GM19452 (cell line): ENCODE data around the gene HIVEP3.

Source experiments
- ATAC-seq: cut with Tn5 transposase; IDR thresholded peaks from one replicate; pipeline ENCODE4 v1.9.1; 2021; ENCODE audit not compliant: unreplicated experiment

HIVEP3 gene

DNA sequence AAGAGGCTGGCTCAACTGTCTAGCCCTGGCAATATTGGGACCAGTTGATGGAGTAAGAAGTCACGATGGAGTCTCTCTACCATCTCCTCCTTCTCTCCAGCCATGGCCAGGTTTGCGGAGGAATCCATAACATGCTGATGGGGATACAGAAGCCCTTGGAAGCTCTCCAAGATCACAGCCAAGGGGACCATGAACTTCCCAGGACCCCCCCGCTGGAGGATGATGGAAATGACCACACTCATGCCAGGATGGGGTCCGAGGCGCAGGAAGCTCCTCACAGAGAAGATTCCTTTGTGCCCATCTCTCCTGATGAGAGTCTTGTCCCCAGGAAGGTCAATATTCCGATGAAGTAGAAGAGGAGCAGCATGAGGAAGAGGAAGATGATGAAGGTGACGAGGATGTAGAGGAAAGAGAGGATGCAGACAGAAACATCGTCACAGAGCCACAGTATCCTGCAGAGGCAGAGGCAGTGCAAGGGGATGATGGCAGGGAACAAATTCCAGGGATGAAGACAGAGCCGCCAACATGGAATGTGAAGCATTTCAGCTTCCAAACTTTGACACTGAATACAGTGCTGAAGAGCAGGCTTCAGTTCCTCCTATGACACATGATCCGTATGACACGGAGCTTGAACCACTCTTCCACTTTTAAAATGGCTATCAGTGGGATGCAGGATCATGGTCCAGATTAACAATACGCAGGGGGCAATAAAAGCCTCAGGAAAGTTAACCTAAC, 376.4 kb downstream of the HIVEP3 start:
- ATAC-seq: no peak

DNA sequence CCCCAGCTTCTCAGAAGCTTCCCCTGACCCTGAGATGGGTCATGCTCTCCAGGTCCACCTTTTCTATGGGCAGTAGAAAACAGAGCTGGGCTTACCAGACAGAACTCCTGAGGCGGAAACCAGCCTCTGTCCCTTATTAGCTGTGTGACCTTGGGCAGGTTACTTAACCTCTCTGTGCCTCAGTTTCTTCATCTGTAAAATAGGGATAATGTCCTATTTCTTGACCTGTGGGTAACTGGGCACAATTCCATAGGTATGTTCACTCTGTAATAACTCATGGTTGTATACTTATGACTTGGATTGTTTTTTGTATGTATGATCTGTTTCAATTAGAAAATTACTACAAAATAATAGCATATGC, 377.1 kb downstream of the HIVEP3 start:
- ATAC-seq: no peak

DNA sequence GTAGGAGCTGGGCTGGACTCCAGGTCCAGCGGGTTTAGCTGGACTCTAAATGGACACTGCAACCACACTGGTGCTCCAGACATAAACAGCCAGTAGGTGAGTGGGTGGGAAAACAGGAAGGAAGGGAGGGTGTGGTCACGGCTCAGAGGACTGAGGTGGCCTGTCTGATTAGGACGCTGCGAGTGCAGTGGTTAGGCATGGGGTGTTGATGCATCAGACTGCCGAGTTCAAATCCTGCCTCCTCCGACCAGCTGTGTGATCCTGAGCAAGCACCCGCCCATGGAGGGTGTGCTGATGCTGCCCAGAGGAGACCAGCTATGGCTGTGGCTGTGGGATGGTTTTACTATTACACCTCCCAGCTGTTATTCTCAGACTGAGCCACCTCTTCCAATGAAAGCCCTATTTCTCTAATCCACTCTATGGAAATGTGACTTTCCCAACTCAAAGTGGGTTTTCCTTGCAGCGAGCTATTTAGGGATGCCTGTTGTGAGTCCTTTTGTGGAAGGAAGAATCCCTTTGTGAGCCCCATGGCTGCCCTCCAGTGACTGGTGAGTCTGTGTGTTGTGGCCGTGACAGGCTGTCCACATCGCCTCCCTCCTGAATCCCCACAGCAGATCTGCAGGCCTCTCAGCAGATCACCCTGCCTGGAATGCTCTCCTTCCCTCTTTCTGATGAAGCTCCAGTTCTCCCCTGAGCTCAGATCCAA, 377.7 kb downstream of the HIVEP3 start:
- ATAC-seq: no peak

DNA sequence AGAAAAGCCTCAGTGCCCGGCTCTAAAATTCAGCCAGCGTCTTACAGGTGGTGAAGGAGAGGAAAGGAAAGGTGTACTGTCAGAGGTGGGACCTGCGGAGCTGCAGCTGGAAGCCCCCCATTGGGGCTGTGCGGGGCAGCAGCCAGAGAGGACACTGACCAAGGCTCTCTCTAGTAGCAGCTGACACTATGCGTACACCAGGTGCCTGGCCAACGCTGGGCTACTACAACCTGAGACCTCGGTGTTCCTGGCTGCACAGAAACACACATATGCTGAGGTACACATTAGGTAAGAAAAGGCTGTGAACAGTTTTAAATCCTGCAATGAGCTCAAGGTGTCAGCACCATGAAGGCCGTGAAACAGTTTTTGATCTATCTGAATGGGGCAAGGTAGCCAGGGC, 378.7 kb downstream of the HIVEP3 start:
- ATAC-seq: no peak

DNA sequence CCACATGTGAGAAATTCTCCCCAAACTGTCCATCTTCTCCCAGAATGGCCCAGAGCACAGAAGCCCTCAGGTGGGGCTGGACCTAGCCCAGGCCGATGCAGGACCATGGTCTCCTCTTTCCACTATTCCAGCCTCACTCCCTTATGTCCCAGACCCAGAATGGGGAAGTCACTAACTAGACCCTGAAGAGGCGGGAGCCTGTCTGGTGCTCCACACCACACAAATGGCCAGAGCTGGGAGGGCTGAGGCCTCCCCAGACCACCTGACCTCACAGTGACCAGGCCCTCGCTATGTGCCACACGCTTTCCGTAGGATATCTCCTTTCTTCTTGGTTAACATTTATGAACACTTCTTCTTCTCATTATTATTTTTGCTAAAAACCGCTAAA, 379.3 kb downstream of the HIVEP3 start:
- no peak for ATAC-seq

DNA sequence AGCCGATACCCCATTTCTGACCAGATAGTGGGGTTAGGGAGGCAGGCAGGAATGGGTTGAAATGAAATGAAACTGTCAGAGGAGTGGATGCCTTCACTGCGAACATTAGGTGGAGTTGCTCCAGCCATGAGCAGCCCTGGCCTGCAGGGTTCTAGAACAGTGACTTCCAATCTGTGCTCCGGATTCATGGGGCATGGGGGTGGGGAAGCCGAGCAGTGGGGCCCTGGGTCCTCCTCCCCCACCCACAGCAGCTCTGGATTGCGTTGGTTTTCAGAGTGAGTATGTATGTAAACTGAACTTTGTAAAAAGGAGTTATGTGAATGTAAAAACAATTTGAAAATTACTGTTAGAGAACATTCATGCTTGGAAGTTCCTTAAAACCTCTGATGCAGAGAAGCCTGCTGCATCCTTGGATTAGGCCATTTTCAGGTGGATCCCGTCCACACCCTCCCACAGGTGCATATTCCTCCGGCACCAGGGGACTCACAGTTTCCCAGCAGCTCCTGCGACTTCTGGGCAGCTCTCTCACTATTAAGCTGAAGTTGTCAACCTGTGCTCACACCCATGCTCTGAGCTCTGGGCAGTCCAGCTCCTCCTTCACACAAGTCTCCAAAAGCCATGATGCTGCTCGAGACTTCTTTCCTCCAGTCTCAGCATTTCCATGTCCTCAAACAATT, 379.8 kb downstream of the HIVEP3 start:
- no peak for ATAC-seq

DNA sequence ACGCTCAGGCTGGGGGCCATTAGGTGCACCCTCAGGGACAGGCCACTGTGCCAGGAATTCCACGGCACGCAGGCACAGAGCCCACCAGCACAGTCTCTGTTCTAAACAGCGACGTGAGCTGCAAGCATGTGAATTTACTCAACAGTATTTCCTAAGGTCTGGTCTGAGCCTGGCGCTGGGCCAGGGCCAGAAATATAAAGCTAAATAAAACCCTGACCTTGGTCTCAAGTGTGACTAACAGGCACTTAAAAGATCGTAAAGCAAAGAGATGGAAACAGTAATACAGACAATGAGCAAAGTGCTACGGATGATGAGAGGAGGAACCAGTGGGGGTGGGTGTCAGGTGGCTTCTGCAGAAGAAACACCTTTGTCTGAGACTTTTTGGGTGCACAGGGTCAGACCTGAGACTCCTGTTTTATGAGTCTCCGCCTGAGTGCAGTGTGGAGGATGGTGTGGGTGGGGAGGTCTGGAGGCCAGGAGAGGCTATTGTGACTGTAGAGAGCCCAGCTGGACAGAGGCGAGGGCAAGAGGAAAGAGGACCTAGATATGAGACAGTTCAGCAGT, 380.9 kb downstream of the HIVEP3 start:
- no peak for ATAC-seq

DNA sequence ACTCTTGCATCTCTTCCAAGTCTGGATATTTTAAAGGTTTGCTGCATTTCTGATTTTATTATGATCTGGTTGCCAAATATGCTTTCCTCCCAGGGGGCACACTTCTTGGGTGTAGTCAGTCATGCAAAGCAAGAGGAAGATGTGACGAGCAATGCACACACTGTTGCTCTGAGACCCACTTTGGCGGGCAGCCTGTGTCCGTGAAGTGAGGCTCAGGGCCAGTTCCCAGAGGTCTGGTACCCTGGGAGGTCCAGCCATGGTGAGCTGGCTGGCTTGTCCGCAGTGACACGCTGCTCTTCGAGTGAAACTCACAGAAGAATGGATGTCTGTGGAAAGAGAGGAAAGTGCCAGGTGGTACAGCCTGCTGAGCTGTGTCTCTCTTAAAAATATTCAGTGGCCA, 381.5 kb downstream of the HIVEP3 start:
- no peak for ATAC-seq

DNA sequence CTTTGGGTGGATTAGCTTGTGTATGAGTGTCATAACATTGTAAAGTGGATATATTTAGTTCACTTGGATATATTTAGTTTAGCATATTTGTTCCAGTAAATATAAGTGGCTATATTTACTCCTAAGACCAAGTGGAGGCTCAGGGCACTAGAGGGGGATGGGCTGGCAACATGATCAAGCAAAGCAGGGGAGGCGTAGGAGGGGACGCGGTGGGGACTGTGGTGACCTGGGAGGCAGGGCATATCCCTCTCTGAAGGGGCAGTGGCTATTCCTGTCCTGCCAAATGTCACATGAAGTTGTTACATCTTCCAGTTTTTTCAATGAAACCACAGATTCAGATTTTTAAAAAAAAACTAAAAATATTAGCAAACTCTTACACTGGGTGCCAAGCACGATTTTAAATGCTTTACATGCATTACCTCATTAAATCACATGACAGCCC, 382.3 kb downstream of the HIVEP3 start:
- ATAC-seq: no peak

DNA sequence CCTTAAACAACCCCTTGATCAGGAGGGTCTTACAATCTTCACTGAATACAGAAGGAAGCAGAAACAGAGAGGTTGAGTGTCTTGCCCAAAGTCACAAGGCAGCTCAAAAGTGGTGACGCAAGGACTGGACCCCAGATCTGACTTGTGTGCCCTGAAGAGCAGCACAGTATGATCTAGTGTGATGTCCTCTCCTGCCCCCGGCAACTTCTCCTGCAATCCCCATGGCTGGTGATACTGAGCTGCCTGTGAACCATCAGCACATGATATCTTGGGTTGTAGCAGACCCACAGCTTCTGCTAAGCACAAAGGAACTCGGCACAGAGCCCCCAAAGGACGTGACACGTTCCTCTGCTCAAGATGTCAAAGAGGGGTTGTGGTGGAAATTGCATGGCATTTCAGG, 383.0 kb downstream of the HIVEP3 start:
- no peak for ATAC-seq

DNA sequence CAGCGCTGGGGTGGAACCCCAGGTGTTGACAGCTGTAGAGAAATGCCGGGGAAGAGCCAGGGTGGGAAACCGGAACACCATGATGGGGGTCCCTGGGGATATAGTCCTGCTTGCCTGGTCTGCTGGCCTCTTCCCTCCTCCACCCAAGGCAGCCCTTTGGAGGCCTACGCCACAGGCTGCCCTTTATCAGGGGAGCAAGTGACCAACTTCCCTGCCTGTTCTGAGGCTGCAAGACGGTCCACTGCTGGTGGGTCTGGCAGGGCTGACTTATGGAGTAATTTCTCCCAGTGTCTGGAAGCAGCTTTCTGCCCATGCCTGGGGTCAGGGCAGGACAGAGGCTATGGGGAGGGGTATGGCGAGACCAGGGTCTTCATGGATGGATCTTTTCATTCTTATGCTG, 383.4 kb downstream of the HIVEP3 start:
- ATAC-seq: no peak

DNA sequence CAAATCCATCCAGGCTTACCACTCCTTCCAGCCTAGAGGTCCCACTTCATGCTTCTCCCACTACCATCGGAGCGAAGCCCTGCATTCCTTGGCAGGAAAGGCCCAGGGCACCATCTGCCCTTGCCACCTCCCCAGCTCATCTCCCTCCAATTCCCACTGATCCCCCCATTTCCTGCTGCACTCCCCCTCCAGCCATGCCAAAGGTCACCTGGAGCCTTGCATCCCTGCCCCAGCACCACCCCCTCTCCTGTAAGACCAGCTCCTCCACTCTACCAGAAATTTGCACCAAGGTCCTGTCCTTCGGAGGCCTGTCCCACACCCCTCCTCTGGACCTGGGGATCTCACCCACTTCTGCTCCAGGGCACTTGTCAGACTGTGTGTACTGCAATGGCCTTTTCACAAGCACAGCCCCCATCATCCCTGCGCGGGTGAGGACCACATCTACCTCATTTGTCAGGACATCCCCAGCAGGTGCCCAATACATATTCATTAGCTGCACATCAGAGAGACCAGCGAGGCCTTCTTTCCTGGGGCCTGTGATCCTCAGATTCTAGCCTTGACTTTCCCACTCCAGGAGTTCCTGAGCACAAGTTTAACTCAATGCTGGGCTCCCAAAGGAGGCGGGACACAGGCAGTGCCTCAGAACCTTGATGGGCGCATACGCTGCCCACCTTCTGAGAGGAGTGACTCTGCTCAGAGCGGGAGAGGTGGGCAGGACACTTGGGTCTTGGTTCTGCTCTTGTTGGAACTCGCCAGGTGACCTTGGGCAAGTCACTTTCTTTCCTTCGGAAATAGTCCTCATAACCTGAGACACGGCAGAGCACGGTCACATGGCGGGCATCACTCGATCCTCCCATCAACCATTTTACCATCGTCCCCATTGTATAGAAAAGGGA, 384.3 kb downstream of the HIVEP3 start:
- no peak for ATAC-seq

DNA sequence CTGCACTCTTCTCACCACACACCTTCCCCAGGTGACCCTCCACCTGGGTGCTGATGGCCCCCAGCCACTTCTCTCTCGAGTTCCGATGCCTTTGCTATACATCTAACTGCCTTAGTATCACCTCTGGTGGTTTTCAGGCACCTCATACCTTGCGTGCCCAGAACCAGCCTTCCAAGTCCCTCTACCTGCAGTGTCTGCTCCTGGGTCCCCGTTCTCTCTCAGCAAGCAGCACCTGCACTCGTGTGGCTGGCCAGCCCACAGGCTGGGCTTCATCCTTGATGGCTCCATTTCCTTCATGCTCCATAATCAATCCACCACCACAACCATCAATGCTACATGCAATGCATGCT, 385.0 kb downstream of the HIVEP3 start:
- ATAC-seq: no peak

DNA sequence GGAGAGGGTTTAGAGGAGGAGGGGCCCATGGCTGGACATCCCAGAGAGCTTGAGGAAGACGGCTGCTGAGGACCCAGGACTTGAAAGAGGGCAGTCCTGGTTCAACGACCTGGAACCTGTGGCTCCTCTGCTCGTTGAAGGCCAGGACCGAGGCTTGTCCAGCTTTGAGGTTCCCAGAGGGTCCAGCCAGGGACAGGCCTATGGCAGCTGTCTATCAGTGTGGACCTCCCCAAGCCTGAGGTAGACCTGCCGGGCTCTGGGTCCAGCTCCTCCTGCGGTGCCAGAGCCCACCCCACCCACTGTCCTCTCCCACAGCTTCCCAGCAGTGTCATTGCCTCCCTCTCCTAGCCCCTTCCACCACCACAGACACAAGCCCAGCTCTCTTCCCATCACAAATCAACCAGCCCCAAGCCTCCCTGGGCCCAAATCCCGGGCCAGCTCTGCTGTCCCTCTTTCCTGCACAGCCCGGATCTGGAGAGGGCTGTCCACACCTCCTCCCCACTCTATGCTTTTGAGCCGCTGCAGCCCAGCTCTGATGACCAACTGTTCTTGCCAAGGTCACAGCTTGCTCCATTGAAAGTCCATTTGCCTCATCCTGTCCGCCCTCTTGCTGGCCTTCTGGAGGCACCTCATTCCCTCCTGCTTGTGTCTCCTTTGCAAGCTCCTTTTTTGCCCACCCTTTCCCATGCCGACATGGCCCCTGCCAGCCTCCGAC, 385.5 kb downstream of the HIVEP3 start:
- no peak for ATAC-seq

DNA sequence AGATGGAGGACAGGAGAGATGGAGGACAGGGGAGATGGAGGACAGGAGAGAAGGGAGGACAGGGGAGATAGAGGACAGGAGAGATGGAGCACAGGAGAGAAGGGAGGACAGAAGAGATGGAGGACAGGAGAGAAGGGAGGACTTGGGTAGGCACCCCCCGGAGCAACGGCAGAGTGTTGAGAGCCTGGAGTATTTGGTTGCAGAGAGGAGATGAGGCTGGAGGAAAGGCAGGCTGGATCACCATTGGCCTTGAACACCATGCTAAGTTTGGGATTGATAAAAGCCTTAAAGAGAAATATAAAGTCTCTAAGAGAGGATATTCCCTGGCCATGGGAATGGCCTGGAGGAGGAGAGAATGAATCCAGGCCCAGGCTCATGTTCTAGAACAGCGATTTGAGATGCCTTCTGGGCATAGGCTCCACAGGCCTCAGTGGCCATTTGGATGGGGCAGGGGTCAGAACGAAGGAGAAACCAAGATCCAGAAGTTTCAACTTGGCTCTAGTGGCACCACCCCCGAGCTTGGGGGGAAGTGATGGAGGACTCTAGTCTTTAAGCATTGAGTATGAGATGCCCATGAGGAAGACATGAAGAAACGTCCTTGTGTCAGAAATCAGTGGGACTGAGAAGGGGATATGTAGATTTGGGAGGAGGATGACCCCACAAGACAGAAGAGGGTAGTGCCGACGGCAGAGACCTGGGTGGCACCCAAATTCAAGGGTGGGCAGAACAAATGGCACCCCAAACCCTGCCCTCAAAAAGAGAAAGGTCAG, 386.3 kb downstream of the HIVEP3 start:
- ATAC-seq: no peak

DNA sequence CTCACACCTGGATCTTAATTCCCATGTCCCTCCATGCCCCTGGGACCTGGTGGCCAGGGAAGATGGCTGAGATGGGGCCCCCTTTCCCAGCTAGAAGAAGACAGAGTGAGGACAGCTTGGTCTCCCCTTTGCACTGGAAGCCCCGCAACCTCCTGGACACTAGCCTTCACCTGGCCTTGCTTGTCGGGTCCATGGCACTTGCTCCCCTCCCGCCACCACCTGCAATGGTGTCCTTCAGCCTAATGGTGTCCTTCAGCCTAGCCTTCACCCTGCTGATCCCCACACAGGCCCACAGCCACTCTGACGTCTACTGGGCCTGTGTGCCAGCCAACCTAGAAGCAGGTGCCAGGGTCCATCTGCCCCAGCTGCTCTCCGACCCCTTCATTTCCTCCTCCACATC, 388.3 kb downstream of the HIVEP3 start:
- no peak for ATAC-seq

DNA sequence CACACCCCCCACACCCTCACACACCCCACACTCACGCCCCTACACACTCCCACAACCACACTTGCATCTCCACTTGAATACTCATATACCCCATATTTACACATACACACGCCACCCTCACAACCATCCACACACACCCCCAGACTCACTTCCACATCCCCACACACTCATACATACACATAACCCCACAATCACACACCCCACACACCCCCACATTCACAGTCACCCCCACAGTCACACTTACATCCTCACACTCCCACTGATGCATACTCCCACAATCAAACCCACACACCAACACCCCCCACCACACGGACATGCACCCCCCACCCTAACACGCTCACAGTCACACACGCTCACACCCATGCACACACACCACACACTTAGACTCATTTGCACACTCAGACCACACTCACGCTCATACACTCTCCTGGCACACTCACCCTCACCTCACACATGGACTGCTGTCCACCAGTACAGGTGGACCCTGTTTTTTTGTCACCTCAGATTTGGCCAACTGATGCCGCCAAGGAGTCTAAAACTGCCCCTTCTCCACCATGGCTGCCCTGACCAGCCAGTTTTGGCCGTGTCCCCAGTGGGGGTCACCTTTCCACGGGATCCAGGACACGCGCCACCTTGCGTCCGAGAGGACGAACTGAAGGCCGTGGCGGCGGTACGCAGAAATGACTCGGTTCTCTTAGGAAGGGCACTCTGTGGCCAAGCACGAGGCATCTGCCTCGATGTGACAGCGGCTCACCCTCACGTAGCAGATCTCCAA, 388.9 kb downstream of the HIVEP3 start:
- ATAC-seq: no peak

DNA sequence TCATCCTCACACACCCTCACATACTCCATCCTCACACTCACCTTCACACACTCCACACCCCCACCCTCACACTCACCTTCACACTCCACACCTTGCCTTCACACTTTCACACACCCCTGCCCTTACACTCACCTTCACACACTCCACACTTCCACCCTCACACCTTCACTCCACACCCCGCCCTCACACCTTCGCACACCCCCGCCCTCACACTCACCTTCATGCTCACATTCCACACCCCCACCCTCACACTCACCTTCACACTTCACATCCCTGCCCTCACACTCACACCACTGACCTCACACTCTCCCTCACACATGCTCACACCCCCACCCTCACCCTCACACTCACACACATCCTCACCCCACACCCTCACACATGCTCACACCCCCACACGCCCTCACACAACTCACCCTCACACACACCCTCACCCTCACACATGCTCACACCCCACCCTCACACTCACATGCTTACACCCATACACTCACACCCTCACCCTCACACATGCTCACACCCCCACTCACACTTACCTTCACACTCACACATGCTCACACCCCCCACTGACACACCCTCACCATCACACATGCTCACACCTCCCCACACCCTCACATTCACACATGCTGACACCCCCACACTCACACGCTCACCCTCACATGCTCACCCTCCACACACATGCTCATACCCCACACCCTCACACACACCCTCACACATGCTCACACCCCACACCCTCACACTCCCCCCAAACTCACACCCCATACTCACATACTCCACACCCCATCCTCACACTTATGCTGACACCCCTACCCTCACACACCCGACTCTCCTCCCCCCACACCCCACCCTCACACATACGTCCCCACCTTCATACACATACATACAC, 389.8 kb downstream of the HIVEP3 start:
- ATAC-seq: no peak
